GM12892 (cell line): Measurements from ENCODE around the gene ITFG1.

Experiments
- POLR2A ChIP-seq: IDR thresholded peaks from 2 replicates; pipeline ENCODE4 v1.6.1; 2011; ENCODE audit warnings: low read depth, low read length, control low read depth
- POLR2AphosphoS5 ChIP-seq: IDR thresholded peaks from 2 replicates; pipeline ENCODE4 v1.6.1; 2011; ENCODE audit warnings: low read depth, low read length, control low read depth
- TAF1 ChIP-seq: IDR thresholded peaks from 2 replicates; pipeline ENCODE4 v1.6.1; 2011; ENCODE audit warnings: low read depth, mild to moderate bottlenecking, control low read depth, low read length, borderline replicate concordance

DNA sequence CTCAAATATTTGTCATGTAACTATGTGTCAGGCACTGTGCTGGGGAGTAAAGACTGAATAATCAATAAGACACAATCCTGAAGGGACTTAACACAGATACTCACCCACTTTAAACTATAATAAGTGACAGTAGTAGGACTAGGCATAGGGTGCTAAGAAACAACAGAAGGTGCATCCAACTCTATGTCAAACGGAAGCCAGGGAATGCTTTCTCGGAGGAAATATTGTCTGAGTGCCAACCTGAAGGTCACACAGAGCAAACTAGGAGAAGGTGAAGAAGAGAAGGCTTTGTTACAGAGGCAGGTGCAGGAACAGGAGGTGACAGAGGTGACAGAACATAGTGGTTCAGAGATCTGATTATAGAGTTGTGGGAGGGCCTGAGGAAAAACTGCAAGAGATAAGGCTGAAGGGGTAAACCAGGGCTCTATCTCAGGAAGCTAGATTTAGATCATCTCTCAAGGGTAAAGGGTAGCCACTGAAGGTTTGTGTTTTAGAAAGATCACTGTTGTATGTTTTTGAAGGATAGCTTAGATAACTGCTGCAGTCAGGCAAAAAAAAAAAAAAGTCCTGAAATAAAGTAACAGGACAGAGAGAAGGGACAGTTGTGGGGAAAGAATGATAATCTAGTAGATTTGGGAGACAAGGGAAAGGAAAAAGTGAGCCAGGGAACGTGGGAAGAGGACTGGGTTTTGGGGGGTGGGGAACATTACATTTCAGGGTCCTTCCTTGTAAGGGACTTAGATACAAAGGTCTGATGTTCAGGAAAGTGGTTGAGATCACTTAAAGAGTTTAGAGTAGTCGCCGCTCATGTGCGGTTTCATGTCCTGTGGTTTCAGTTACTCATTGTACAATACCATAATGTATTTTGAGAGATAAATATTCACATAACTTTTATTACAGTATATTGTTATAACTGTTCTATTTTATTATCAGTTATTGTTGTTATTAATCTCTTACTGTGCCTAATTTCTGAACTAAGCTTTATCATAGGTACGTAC is 231.5 kb downstream of the ITFG1 start:
- no peak for TF ChIP-seq POLR2A
- no peak for TF ChIP-seq TAF1
- no peak for TF ChIP-seq POLR2AphosphoS5
